SH-SY5Y (cell line): ENCODE data around the gene OPCML.

ENCODE experiments used
- GATA2 ChIP-seq: IDR thresholded peaks from 2 replicates; pipeline ENCODE4 v1.6.1; 2011; ENCODE audit warnings: mild to moderate bottlenecking, low read depth, low read length
- GATA3 ChIP-seq: IDR thresholded peaks from 2 replicates; pipeline ENCODE4 v1.6.1; 2011; ENCODE audit warnings: low read depth, mild to moderate bottlenecking, low read length, moderate library complexity

GRCh38 chr11:133533205-133533604, 904 bp upstream of the OPCML start:
- TF ChIP-seq GATA2 (no peak), GATA3 (no peak)
